Activated CD4-positive, alpha-beta T cell treated with anti-CD3 and anti-CD28 coated beads, Interleukin-2, amount 50 U/mL, for 48 hours (primary cell): ENCODE results near the gene PCSK6.
"Not testable (repeated sequence)": the region's sequence is repeated elsewhere in the genome, so short reads cannot be mapped to it uniquely, and the experiment has no call there.

Experiments
- DNase-seq, 2 experiments: peaks; one replicate each; pipeline ENCODE4 v3.0.0-alpha.2; 2020

PCSK6 gene

DNA sequence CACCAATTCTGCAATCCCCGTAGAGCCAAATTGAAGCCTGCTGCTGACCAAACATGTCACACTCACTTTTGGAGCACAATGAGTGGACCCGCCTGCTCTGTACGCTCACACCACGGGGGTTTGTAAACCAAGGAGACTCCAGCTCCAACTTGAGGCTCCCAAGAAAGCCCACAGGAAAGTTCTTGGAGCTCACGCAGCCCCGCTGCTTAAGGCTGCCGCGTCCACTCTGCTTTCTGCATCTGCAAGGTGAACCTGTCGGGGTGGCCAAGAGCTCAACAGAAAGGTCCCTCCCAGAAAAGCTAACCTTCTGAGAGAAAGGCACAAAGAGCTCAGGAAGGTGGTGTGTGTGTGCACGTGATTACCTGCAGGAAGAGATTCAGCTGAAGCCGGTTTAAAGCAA lies 94.9 kb downstream of the PCSK6 start:
- DNase-seq, result no peak

DNA sequence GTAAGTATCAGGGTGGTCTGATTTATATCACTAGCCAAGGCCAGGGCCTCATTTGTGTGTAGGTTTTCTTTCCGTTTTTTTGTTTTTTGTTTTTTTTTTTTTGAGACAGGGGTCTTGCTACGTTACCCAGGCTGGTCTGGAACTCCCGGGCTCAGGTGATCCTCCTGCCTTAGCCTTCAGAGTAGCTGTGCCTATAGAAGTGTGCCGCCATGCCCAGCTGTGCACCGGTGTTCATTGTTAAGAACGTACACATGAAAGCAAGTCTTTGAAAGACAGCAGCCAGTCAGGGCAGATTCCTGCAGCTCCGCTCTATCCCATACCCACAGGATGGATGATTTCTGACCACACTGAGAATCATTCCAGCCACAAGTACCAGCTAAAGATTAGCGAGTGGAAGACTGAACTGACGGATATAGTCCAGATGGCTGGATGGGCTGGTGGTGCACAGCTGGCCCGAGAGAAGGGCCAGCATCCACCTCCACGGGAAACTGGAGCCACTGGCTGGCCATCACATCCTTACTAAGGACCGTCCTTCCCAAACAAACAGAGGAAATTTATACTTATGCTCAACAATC lies 95.4 kb downstream of the PCSK6 start:
- no peak for DNase-seq

DNA sequence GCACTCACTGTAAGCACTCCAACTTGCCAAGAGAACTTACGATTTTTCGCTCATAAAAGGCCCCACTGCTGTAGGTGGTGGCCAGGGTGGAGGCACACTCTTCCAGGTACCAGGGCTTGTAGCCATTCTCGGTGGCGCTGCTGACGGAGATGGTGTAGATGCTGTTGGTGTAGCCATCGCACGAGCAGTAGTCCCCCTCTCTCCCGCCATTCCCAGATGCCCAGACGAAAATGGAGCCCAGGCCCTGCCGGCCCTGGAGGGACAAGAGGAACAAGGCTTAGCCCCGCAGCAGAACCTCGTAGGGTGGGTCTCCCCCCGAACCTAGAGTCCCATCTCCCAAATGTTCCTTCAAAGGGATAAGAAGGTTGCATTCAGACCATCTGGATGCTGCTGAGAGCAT lies 96.3 kb downstream of the PCSK6 start:
- no peak for DNase-seq

DNA sequence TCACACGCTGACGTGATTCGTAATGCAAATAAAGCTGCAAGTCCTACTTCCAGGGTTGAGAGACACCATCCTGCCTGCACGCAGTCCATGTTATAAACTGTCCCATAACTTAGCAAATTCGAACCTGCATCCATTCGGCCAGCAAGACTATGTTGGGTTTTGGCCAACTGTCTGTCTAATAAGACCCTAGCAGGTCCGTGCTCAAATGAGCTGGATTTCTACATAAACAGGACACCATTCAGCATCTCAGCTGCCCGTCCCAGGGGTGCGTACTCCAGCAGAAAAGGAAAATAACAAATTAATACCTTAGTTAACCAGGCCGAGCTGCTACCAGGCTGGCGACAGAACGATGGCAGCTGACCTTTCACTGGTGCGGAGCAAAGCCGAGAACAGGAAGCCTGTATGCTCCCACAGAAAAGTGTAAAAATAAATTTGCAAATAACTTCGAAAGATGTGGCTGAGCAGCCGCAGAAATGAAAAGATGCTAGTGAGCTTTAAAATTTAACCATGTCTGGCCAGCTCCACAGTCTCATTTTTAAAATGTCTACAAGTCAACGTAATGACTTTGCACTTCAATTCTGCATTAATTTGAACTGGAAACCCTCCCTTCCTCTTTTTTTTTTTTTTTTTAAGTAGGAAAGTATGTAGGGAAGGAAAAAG lies 97.4 kb downstream of the PCSK6 start:
- no peak for DNase-seq

DNA sequence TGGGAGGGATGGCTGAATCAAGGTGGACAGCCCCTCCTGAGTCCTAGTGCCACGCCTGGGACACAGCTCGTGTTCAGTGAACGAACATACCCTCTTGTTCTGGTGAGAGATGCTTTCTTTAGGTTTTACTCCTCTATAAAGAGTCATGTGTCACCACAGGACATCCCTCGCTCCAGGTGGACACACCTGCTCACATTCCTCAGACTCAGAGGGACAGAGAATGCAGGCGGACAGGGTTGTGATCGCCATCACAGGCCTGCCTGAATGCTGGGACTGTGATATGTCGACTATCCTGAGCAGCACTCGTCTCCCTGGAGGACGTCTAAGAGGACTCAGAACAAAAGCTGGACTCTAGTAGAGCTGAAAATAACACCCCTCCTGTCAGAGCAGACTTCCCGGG lies 98.1 kb downstream of the PCSK6 start:
- no peak for DNase-seq

DNA sequence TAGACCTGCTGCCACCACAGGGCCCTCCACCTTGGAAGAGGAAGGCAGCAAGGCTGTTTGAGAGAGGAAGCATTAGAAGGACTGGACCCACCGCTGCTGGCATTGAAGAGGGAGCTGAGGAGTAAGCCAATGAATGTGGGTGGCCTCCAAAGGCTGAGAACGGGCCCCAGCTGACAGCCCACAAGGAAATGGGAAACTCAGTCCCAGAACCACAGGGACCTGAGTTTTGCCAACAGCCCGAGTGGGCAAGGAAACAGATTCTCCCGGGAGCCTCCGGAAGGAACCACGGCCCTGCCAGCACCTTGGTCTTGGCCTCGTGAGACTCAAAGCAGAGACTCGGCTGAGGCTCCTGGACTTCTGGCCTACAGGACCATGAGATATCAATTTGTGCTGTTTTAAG lies 99.0 kb downstream of the PCSK6 start:
- DNase-seq, result no peak

DNA sequence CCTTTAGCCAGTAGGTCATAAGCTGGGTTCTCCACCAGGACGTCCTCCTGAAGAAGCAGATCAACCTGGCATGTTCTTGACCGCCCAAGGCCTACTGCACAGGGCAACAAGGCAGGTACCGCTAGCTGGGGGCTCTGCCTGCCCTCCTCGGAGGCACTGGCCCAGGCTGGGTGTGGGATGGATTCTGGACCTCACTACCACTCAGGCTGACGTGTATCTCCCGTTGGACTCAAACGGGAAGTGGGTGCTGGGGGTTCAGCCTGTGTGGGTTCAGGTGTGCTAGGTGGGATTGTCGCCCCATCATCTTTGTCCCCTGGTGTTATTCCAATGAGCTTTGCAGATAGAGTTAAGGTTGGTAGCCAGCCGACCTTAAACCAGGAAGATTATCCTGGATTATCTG lies 99.4 kb downstream of the PCSK6 start:
- no peak for DNase-seq

DNA sequence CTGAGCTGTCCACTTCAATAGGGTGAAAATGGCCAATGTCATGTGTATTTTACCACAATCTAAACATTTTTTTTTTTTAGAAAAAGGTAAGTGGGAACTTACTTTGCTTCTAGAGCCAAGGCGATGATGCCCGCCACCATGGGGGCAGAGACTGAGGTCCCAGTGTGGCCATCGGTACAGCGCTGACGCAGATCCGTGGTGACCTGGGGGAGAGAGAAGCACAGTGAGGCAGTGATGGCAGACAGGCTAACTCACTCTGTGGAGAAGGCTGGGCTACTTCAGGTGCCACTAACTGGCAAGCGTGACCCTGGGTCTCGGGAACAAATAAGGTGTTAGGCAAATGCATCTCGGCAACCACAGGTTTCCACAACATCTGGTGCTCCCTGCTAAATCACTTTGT lies 100.1 kb downstream of the PCSK6 start:
- no peak for DNase-seq

DNA sequence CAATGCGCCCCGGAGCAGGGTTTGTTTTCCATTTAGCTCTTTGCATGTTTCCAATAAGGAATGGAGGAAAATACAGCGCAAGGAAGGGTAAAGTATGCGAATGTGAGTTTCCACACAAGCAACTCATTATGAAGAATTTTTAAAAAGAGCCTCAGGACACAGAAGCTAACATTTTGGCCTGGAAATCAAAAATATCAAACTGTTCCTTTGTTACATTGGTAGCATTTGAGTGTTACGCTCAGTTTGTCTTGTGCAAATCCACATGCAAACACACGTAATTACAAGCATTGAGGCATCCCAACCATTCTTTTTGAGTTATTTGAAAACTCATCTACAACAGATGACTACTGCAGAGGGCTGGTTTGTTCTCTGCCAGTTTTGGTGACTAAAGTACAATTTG lies 101.5 kb downstream of the PCSK6 start:
- DNase-seq, result no peak

DNA sequence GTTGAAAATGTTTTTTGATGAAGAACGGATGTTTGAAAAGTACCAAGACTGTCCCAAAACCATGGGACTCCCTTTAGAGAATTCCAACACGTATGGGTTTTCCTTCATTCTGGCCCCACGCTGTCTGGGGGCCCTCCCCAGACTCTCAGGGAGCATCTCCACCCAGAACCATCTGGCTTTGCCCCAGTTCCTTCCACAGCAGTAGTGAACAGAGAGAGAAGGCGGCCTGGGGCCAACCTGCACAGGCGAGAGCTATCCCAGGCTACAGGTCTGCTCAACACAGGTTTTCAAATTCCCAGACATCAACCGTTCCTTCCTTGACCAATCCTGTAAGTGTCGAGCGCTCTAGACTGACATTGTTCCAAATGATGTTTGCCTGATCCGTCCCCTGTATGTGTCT lies 101.9 kb downstream of the PCSK6 start:
- no peak for DNase-seq

DNA sequence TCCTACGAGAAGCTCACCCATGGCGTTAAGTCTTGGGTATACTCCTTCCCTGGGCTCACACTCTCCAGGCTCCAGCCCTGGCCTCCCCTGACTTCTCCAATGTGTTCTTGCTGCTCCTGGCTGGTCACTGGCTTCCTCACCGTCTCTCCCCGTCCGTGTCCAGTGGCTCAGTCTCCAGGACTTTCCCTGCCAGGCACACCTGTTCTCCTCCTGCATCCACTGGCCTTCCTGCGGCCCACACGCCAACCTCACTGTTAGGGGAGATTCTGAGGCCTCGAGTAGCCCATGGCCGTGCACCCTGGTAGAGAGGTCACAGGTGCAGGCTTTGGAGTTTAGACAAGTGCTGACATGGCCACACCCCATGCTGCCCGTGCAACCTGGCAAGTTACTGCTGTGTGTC lies 102.5 kb downstream of the PCSK6 start:
- no peak for DNase-seq

DNA sequence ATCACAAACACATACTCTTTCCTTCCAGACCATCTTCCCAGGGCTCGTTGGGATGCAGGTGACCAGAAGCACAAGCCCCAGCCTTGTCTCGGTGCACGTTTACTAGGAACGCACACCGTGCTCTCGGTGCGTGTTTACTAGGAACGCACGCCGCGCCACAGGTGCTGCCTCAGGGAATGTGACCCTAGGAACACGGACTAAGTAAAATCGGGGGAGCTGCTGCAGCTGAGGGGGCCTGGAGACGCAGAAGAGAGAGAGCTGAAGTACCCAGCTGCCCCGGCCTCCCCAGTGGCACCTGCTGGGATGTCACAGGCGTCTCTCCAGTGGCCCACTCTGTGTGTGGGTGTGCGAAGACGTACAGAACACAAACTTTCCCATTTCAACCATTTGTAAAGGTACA lies 103.5 kb downstream of the PCSK6 start:
- DNase-seq, result no peak

DNA sequence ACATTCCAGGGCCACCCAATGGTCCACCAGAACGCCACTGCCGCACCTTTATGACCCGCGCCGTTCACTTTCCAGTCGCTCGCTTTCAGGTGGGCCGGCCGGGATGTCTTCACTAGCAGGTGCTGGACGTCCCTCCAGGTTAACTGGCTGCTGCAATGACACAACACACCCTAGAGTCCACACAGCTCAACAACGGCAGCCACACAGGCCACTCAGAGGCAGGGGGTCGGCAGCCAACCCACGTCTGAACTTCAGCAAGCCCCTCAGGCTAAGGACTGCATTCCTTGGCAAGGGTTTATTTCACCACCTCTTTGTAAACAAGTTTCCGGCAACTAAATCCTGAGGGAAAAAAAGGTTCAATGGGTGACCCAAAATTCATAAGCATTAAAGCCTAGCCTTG lies 105.2 kb downstream of the PCSK6 start:
- no peak for DNase-seq

DNA sequence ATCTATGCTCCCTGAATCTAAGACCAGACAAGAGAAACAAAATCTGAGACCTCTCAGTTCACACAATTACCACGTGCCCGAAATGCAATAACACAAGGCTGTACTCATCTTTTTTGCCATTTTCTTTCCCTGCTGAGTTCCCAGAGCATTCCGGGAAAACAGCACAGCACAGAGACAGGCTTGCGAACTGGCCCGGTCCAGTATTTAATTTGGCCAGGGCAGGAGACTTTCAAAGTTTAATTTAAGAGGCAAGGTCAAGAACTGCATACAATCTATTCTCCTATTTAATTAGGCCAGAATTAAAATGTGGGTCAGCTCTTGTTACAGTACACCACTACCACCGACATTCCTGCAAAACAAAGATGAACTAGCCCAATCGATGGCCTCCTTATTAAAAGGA lies 107.0 kb downstream of the PCSK6 start:
- DNase-seq, result no peak

DNA sequence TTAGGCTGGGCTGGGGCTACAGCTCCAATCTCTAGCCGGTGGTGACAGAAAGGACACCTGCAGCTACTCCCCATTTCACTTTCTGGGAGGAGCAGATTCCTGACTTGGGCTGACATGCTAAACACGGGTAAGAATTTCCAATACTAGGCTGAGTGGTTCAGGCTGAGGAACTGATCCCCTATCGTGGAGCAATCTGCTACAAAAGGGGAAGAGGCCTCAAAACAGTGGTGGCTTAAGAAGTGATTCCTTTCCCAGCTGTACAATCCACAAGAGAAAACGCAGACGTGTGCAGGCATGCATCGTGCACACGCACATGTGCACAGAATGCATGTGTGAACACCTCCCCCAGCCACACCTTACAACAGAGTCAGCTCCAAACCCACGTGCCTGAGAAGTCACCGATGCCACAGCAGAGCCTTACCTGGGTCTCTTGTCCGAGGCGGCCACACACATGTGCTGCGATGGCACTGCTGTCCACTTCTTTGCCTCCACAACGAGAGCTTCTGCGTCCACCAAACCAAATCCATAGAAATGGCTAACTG lies 107.8 kb downstream of the PCSK6 start:
- DNase-seq, result no peak

DNA sequence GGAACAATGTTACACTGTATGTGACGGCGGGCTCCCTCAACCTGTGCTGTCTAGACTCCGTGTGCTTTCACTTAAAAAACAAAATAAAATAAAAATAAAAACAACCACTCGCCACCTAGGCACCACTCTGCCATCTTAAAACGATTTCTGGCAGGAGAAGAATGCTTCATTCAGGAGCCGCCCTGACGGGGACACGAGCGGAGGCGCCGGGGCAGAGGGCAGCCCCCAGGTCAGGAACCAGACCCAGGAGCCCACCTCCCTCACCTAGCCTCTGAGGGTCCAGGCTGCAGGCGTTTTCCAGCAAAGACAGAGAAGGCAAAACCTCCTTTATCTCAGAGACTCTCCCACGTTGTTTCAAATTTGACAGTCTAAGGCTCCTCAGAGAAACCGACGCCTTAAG lies 109.4 kb downstream of the PCSK6 start:
- DNase-seq, result no peak

DNA sequence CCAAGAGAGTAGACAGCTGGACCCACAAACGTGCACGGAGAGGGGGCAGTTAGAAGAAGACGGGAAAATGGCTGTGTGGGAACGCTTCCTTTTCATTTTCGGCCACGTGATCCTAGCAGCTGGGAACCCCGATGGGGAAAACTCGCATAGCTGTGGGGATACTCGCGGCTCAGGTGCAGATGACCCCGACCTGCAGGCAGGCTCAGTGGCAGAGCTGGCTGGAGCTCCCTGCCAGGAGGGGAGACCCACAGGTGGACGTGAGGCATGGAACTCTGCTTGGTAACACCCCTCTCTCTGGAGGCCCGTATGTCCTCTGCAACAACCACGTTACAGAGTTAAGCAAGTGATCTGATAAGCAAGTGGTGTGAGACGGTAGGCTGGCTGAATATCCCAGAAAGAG lies 109.9 kb downstream of the PCSK6 start:
- DNase-seq, result no peak

DNA sequence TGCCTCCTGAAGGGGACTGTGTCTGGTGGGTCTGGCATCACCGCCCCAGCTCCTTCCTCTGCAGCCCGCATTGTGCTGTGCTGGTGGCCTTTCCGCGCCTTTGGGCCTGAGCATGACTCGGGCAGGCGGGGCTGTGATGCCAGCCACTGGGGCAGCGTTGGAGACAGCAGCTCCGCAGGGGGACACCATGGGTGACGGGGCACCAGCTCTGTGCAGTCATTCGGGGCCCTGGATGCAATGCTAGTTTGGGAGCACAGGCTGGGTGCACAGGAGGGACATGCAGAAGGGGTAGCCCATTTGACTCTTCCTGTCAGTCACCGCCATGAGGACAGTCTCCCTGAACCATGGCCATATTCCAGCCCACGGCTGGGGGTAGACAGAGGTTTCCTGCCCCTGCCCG lies 110.6 kb downstream of the PCSK6 start:
- no peak for DNase-seq

DNA sequence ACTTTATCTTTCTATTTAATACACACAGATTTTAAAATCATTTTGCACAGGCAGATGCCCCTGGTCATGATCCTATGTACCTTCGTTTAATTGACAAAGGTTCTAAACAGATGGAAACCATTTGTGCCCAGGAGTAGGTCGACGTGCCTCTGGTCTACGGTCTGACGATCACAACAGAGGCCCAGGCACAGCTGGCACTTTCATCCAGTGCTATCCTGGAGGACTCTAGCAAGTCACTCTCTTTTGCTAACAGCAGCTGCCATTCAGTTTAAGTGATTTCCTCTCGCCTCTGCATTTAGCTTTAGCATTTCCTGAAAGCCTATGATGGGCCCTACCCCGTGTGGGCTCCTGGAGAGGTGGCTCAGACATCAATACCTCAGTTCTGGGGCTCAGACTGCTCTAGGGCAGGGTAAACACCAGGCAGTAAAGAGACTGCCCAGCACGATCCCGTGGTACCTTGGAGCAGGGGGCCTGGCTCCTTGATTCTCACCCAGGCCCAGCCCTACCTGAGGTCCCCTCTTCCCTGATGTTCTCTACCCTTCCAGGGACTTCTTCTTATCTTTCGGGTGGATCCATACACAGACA lies 111.2 kb downstream of the PCSK6 start:
- DNase-seq, result no peak

DNA sequence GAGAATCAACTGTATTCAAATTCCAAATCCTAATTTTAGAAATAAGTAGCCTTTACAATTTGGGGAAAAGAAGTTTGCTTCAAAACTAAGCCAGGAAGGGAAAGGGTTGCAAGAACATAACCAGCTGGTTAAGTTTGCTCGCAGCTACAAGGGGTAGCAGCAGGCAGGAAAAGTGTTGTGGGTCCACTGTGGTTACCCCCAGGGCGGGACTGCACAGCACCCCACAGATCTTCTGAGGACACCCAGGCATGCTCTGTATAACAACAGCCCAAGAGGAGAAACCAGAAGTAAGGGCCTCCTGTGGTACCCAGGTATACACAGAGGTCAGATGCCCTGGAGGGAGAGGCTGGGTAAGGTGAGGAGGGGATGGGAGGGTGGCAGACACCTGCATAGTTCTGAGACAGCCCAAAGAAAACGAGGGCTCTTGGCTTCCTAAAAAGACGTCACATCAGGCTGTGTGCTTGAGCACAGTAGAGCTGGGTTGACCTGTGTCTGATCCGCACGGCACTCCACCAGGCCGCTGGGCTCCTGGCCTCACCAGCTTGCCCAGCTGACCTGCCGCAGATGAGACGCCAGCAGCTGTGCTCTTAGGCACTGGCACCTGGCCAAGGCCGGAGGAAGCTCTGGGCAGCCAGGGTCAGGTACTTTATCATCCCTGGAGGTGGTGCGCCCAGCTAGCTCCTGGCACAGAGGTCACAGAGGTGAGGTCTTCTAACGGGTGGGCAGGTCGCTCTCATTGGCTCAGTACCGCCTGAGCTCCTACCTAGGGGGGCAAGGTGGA lies 112.7 kb downstream of the PCSK6 start:
- DNase-seq, result no peak

DNA sequence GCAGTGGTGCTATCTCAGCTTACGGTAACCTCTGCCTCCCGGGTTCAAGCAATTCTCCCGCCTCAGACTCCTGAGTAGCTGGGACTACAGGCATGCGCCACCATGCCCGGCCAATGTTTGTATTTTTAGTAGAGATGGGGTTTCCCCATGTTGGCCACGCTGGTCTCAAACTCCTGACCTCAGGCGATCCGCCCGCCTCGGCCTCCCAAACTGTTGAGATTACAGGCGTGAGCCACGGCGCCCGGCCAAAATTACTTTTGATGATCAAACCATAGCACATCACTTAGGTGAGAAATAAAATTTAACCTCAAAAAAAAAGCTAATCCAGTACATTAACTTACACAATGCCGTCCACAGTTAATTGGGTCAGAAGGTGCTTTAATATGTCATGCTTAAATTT lies 114.5 kb downstream of the PCSK6 start:
- DNase-seq, result not testable (repeated sequence)

DNA sequence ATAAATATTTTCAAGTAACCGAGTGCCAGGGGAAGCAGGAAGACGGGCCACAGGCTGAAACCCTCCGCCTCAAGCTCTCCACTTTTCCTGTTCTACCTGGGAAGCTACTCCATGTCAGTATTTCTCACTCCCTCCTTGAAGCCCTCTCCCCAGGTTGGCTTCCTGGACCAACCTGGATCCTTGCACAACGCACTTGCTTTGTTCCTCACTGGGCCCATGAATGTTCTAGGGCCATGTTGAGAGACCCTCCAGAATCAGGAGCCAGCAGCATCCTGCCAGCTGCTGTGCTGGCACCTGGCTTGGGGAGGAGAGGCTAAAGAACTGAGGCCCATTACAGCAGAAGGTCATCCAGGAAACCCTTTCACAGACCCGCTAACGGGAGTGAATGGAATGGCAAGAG lies 115.2 kb downstream of the PCSK6 start:
- DNase-seq, result no peak

DNA sequence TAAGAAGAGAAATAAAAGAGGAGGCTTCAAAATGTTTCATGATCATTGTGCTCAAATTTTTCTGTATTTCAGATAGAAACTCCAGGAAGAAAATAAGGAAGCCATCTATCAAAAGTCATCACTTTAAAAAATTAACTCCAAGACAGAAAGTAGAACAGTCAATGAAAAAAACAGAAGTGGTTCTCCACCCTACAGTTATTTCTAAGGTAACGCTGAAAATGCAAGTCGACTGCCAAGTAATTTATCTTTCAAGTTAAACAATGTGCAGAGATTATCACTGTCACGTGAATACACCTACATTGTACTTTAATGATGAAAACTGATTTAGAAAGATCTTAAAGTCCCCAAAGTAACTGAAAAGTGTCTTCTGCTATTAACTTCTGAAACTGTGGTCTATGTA lies 115.9 kb downstream of the PCSK6 start:
- no peak for DNase-seq

DNA sequence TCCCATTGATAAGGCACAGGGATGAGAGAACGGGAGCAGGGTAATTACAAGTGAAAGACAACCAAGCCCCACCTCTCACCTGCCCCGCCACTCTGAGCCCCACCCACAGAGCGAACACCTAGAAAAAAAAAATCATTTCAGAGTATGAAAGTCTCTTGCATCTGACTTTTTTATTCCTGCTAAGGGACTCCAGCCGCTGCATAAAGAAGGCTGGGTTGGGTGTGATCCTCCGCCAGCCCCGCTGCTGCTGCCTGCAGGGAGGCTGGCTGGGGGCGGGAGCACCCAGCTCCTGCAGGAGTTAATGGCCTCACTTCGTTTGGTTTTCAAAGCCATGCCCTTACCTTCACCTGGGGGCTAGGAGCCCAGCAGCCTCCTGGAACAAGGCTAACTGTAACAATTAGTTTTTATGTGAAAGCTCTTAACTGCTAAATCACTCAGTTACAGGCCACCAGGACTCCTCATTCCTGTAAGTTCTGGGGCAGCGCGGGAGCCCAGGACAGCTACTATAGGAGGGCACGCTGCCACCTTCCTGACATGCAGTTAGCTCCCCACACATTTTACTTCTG lies 116.5 kb downstream of the PCSK6 start:
- no peak for DNase-seq
